GM23338 (cell line): ENCODE data around the gene CHD8. TPM values are rescaled to one million over a fixed set of nuclear protein-coding genes. Genes with fewer than 3 reads are reported as not detected.
A peak's percentile ranks its signal among the peaks of the same experiment; 100 is the strongest.

Source experiments
- ATAC-seq: fragments of 200-7000 bp; cut with Tn5 transposase; 3 replicates; pipeline ENCODE4 v1.9.1; 2020
- DNase-seq: peaks from one replicate; pipeline ENCODE4 v3.0.0-alpha.2; 2015; ENCODE audit warnings: low spot score
- H2AFZ ChIP-seq: fragments of 200-600 bp; sonication (generic); 2 replicates; pipeline ENCODE4 v1.8.0; 2016; ENCODE audit warnings: antibody characterized with exemption, mild to moderate bottlenecking, moderate library complexity
- H3F3A ChIP-seq: fragments of 200-600 bp; sonication (generic); replicated peaks from 2 replicates; pipeline ENCODE4 v1.8.0; 2017; ENCODE audit warnings: antibody characterized with exemption, mixed run types, low read depth
- H3K27ac ChIP-seq: fragments of 200-600 bp; sonication (generic); 2 replicates; pipeline ENCODE4 v1.6.1; 2016; ENCODE audit warnings: low read depth
- H3K27me3 ChIP-seq: fragments of 200-600 bp; sonication (generic); 2 replicates; pipeline ENCODE4 v1.8.0; 2016; ENCODE audit warnings: mild to moderate bottlenecking, mixed run types, moderate library complexity; ENCODE audit not compliant: insufficient read depth
- H3K36me3 ChIP-seq: fragments of 200-600 bp; sonication (generic); 2 replicates; pipeline ENCODE4 v1.8.0; 2016; ENCODE audit warnings: mild to moderate bottlenecking; ENCODE audit not compliant: insufficient read depth
- H3K4me1 ChIP-seq: fragments of 200-600 bp; sonication (generic); 2 replicates; pipeline ENCODE4 v1.8.0; 2016; ENCODE audit warnings: mild to moderate bottlenecking, moderate library complexity; ENCODE audit not compliant: insufficient read depth
- H3K4me2 ChIP-seq: fragments of 200-600 bp; sonication (generic); 2 replicates; pipeline ENCODE4 v1.7.1; 2017; ENCODE audit warnings: mixed run types
- H3K4me3 ChIP-seq: fragments of 200-600 bp; sonication (generic); 2 replicates; pipeline ENCODE4 v1.6.1; 2016; ENCODE audit warnings: mixed run types
- H3K79me2 ChIP-seq: fragments of 200-600 bp; sonication (generic); replicated peaks from 2 replicates; pipeline ENCODE4 v1.8.0; 2017; ENCODE audit warnings: mild to moderate bottlenecking; ENCODE audit not compliant: insufficient read depth
- H3K9me2 ChIP-seq: fragments of 200-600 bp; sonication (generic); 2 replicates; pipeline ENCODE4 v1.8.0; 2017; ENCODE audit not compliant: insufficient read depth
- H4K20me1 ChIP-seq: fragments of 200-600 bp; sonication (generic); replicated peaks from 2 replicates; pipeline ENCODE4 v1.8.0; 2017; ENCODE audit warnings: mild to moderate bottlenecking; ENCODE audit not compliant: insufficient read depth
- H3K27ac Mint-ChIP-seq: 2 replicates; pipeline ENCODE4 v1.8.0; 2020; ENCODE audit warnings: inconsistent platforms, mild to moderate bottlenecking, moderate library complexity, mixed read lengths
- H3K27me3 Mint-ChIP-seq: 3 replicates; pipeline ENCODE4 v1.8.0; 2022; ENCODE audit warnings: low read depth, mild to moderate bottlenecking, moderate library complexity, mixed read lengths, inconsistent platforms; ENCODE audit not compliant: insufficient read depth, poor library complexity
- H3K36me3 Mint-ChIP-seq: 3 replicates; pipeline ENCODE4 v1.8.0; 2021; ENCODE audit warnings: low read depth, mild to moderate bottlenecking, inconsistent platforms, moderate library complexity, mixed read lengths
- H3K4me1 Mint-ChIP-seq: 3 replicates; pipeline ENCODE4 v1.8.0; 2020; ENCODE audit warnings: mild to moderate bottlenecking, inconsistent platforms, mixed read lengths
- H3K4me3 Mint-ChIP-seq: 3 replicates; pipeline ENCODE4 v1.8.0; 2021; ENCODE audit warnings: moderate library complexity, mild to moderate bottlenecking, inconsistent platforms, mixed read lengths
- H3K9me3 Mint-ChIP-seq: 3 replicates; pipeline ENCODE4 v1.8.0; 2020; ENCODE audit warnings: moderate library complexity, mild to moderate bottlenecking, inconsistent platforms, mixed read lengths
- CREB1 ChIP-seq: fragments of 250-450 bp; sonication (Bioruptor Pico); IDR thresholded peaks from 2 replicates; pipeline ENCODE4 v1.5.0; 2020; ENCODE audit warnings: low read depth, mild to moderate bottlenecking, moderate library complexity
- CTCF ChIP-seq, 2 experiments: fragments of 200-600 bp in 1 of 2; sonication (generic) in 1 of 2; conservative IDR thresholded peaks; 2 replicates each; pipeline versions ENCODE4 v1.5.1 to v1.6.1; 2016 to 2017; ENCODE audit warnings: antibody characterized with exemption in 2 of 2, low read depth in 2 of 2, mild to moderate bottlenecking in 2 of 2, moderate library complexity in 1 of 2
- ETS1 ChIP-seq: IDR thresholded peaks from 2 replicates; pipeline ENCODE4 v1.6.1; 2016; ENCODE audit warnings: antibody characterized with exemption
- EZH2 ChIP-seq: fragments of 200-600 bp; sonication (generic); IDR thresholded peaks from one replicate; pipeline ENCODE4 v1.8.0; 2017; ENCODE audit warnings: antibody characterized with exemption, mild to moderate bottlenecking, low read depth; ENCODE audit not compliant: unreplicated experiment
- EZH2phosphoT487 ChIP-seq: fragments of 200-600 bp; sonication (generic); IDR thresholded peaks from one replicate; pipeline ENCODE4 v1.8.1; 2018; ENCODE audit warnings: antibody characterized with exemption; ENCODE audit not compliant: unreplicated experiment
- JUNB ChIP-seq: IDR thresholded peaks from one replicate; pipeline ENCODE4 v1.6.1; 2016; ENCODE audit warnings: antibody characterized with exemption; ENCODE audit not compliant: unreplicated experiment
- NANOG ChIP-seq: IDR thresholded peaks from 2 replicates; pipeline ENCODE4 v1.6.1; 2016; ENCODE audit warnings: antibody characterized with exemption, borderline replicate concordance
- POLR2AphosphoS5 ChIP-seq: IDR thresholded peaks from 2 replicates; pipeline ENCODE4 v1.6.1; 2016; ENCODE audit warnings: antibody characterized with exemption, low read depth
- REST ChIP-seq: IDR thresholded peaks from one replicate; pipeline ENCODE4 v1.6.1; 2018; ENCODE audit warnings: antibody characterized with exemption; ENCODE audit not compliant: unreplicated experiment
- STAT1 ChIP-seq: IDR thresholded peaks from one replicate; pipeline ENCODE4 v1.6.1; 2016; ENCODE audit warnings: antibody characterized with exemption; ENCODE audit not compliant: unreplicated experiment
- ZNF114 ChIP-seq: fragments of 250-450 bp; sonication (Bioruptor Pico); IDR thresholded peaks from 2 replicates; pipeline ENCODE4 v1.5.0; 2020; ENCODE audit warnings: mild to moderate bottlenecking, moderate library complexity
- ZNF331 ChIP-seq: fragments of 250-450 bp; sonication (Bioruptor Pico); IDR thresholded peaks from 2 replicates; pipeline ENCODE4 v1.5.0; 2020; ENCODE audit warnings: low read depth, mild to moderate bottlenecking, moderate library complexity
- ZNF462 ChIP-seq: fragments of 250-450 bp; sonication (Bioruptor Pico); IDR thresholded peaks from 2 replicates; pipeline ENCODE4 v1.5.0; 2020; ENCODE audit warnings: mild to moderate bottlenecking, moderate library complexity
- polyA plus RNA-seq: library from polyadenylated mRNA; unstranded; fragments of >200 nt; fragmentation: Nextera tagmentation; extraction: Ambion mirVana; gene quantifications from 2 replicates; pipeline ENCODE4 v1.2.1, GENCODE V29; 2016
- total RNA-seq: library from RNA; depleted of rRNA; stranded (reverse); fragments of >200 nt; shearing (Covaris generic); gene quantifications from 2 replicates; pipeline ENCODE4 v1.2.3, GENCODE V29; 2014

The CHD8 gene
- total and polyA plus RNA-seq, 2 experiments from 2014 or later = 96.2 to 129 TPM

GRCh38 chr14:21454843-21455544 lies 929 bp downstream of the CHD8 start:
- no peak; the same call in 2 of the 3 replicates for ATAC-seq

More at GRCh38 chr14:21454843-21455544, 929 bp downstream of the CHD8 start:
- peak; percentile 35 for DNase-seq
- H3F3A ChIP-seq = peaks cover 3% of the 10 kb centered on the region
- Mint-ChIP-seq H3K9me3 (no peaks in the 10 kb centered on the region), H3K27ac (peak overlapping the region; percentile 97), H3K4me3 (peak overlapping the region; percentile 96), H3K4me1 (peaks cover 18% of the 10 kb centered on the region), H3K36me3 (peaks cover 18% of the 10 kb centered on the region), H3K27me3 (peaks cover 8% of the 10 kb centered on the region)
- peak overlapping the region; percentile 92 for H3K27ac ChIP-seq
- peaks cover 58% of the 10 kb centered on the region for H3K79me2 ChIP-seq
- no peaks in the 10 kb centered on the region for H3K9me2 ChIP-seq
- no peak overlapping the region for H2AFZ ChIP-seq
- H3K36me3 ChIP-seq = no peaks in the 10 kb centered on the region
- peaks cover 23% of the 10 kb centered on the region for H4K20me1 ChIP-seq
- H3K27me3 ChIP-seq = no peaks in the 10 kb centered on the region
- peak overlapping the region; percentile 76 for H3K4me3 ChIP-seq
- TF ChIP-seq ZNF331 (CRISPR knock-in tag) = no peak
- TF ChIP-seq STAT1 = no peak
- TF ChIP-seq CREB1 (CRISPR knock-in tag) = no peak
- TF ChIP-seq CTCF (conservative IDR thresholded peaks at IDR 0.05; ENCODE audit: low read depth in 2 of 2) = no peak
- no peak for TF ChIP-seq ZNF114 (CRISPR knock-in tag)
- TF ChIP-seq ZNF462 (CRISPR knock-in tag) = no peak
- no peak for TF ChIP-seq EZH2phosphoT487
- no peak for TF ChIP-seq JUNB
- TF ChIP-seq POLR2AphosphoS5 = no peak
- no peak for TF ChIP-seq NANOG
- no peak for TF ChIP-seq ETS1
- no peak for TF ChIP-seq EZH2
- TF ChIP-seq REST = no peak
- peak overlapping the region; percentile 86 for H3K4me2 ChIP-seq
- peaks cover 8% of the 10 kb centered on the region; the same call in 1 of the 2 replicates for H3K4me1 ChIP-seq
